HG02610 (cell line): ENCODE results near the gene SMIM14.
"Not testable (repeated sequence)": the region's sequence is repeated elsewhere in the genome, so short reads cannot be mapped to it uniquely, and the experiment has no call there.

Source experiments
- ATAC-seq: cut with Tn5 transposase; IDR thresholded peaks from one replicate; pipeline ENCODE4 v1.9.1; 2021; ENCODE audit warnings: mild to moderate bottlenecking, moderate library complexity; ENCODE audit not compliant: unreplicated experiment

SMIM14 gene

DNA sequence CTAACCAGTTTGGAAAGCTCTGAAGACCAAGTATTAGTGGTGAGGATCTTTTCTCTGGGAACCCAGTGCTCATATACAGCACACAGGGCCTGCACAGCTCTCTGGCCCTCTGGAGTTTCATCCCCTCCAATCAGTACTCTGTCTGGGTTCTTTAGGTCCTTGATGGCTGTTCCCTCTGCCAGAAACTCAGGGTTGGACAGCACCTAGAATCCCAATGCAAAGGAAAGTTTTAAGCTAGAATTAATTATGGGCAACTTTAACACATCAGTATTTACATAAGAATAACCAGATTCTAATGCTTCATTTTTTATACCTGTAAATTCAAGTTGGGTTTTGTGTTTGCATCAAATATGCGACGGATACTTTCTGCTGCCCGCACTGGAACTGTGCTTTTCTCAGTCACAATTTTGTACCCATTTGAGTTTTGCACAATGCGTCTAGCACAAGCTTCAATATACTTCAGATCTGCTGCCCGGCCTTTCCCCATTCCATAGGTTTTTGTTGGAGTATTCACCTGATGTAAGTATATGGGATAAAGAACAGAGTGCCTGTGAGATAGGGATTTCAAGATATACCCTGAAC lies 128.2 kb downstream of the SMIM14 start:
- no peak for ATAC-seq

DNA sequence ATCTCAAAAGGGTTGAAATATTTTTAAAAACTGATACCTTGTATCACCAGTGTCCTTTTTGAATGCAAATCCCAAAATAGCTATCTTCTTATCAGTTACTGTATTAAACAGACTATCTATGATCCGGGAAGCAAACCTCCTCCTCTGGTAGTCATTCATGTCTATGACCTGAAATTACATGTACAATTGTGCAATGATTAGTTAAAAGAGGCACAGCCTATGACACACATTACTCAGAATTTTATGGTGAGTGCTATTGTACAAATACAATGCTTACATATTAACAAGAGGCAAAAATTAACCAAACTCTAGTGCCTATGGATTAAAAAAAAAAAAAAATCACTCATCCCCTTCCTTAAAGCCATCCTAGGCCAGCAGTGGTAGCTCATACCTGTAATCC lies 133.1 kb downstream of the SMIM14 start:
- ATAC-seq = no peak

GRCh38 chr4:39504538-39504937 lies 134.1 kb downstream of the SMIM14 start:
- ATAC-seq = no peak

DNA sequence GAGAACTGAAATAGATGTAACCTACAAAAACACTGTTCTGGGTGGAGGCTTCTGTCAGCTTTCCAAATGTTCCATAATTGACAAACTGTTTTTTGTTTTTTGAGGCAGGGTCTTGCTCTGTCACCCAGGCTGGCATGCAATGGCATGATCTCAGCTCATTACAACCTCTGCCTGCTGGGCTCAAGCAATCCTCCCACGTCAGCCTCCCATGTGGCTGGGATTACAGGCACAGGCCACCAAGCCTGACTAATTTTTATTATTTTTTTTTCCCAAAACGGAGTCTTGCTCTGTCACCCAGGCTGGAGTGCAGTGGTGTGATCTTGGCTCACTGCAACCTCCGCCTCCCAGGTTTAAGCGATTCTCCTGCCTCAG lies 136.0 kb downstream of the SMIM14 start:
- not testable (repeated sequence) for ATAC-seq

DNA sequence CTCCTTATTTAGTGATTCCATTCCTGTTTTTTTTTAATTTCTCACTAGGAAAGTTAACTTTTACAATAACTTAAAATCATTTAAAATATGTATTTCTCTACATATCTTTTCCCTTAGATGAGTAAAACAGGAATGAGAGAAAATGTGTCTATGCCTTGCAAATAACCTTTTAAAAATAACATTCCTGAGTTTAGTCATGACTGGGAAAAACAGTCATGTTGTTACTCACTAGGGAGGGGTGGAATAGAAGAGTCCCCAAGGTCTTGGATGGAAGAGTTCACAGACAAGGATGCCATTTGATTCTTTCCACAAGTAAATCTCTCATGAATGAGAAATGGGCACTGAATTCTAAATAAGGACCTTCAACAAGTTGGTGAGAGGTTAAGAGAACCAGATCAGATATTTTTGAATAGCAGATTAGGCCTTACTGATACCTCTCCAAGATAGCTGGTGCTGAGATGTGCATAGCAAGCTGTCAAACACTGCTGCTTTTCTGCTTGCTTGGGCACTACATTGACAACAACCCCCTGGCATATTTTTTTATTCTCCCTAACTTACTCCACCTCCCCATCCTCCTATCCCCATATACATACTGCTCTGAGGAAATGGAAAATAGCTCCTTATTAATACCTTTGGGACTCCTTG lies 136.5 kb downstream of the SMIM14 start:
- ATAC-seq = no peak

DNA sequence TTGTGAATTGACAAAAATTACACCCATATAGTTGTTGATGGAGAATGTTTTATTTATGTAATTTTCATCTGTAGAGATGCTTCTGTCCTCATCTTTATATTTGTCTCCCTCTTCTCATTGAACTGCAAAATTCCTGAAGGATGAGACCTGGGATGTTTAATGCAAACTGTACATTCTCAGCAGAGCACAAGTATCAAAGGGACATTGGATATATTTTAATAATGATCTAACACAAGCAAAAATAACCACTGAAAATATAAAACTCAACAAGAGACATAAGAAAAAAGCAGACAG lies 140.0 kb downstream of the SMIM14 start:
- no peak for ATAC-seq

DNA sequence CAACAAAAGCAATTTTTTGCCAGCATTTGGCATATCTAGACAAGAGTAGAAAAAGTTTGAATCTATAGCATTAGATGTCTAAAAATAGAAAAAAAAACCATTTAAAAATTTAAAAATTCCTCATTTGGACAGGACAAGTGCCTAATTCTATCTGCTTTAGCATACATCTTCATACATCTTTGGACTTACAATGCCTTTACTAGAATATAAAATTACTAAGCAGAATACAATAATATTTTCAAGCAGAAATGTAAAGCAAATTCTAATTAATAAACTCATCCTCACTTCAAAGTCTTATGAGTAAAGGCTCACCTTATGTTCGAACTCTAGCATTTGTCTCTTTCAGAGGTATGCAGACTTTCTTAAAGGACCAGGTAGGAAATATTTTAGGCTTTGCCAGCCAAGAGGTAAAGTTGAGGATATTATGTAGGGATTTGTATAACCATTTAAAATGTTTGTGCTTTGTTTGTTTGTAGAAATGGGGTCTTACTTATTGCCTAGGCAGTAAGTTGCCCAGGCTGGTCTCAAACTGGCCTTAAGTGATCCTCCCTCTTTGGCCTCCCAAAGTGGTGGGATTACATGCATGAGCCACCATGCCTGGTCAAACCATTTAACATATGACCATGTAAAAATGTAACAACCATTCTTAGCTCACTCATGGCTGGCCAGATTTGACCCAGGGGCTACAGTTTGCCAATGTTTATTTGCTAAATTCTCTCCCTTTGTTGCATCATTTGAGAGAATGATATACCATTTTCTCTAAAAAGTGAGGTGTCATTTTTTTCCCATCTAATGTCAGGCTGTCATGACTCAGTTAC lies 140.5 kb downstream of the SMIM14 start:
- no peak for ATAC-seq
